HepG2 (cell line): Measurements from ENCODE around the gene LRRC4C. TPM values are rescaled to one million over a fixed set of nuclear protein-coding genes. Genes with fewer than 3 reads are reported as not detected.

ENCODE experiments used
- ATAC-seq: fragments of 200-7000 bp; cut with Tn5 transposase; 3 replicates; pipeline ENCODE4 v1.9.1; 2020; ENCODE audit warnings: mild to moderate bottlenecking, moderate library complexity
- BruUV-seq: library from RNA; stranded (reverse); fragments of 400-500 nt; replicated peaks from 2 replicates; lab custom pipeline; 2021; lab: Mats Ljungman, UMichigan
- CTCF ChIA-PET: fragments of 300-600 bp; formaldehyde crosslinking; extraction: SDS; loops from one replicate; lab custom pipeline; 2021; ENCODE audit warnings: low total read pairs, inconsistent platforms, low intra/inter-chr PET ratio; lab: Yijun Ruan, JAX
- POLR2A ChIA-PET: fragments of 350-600 bp; sonication (Branson Sonifier 250); formaldehyde crosslinking; loops from one replicate; lab custom pipeline; 2020; ENCODE audit warnings: antibody characterized with exemption, inconsistent platforms; lab: Yijun Ruan, JAX
- DNase-seq: peaks from one replicate; pipeline ENCODE4 v3.0.0-alpha.2; 2015; ENCODE audit warnings: low spot score
- FAIRE-seq: peaks from 3 replicates; lab custom pipeline; 2011; peaks lifted over from hg19 to GRCh38; lab: Jason Lieb, UNC
- H2AFZ ChIP-seq: one replicate; pipeline ENCODE4 v1.6.1; 2011; ENCODE audit warnings: low read length, inconsistent platforms
- H3K27ac ChIP-seq: fragments of 300-600 bp; 3 replicates; pipeline ENCODE4 v1.8.0; 2011; ENCODE audit warnings: mixed run types, mild to moderate bottlenecking, mixed read lengths, low read length, inconsistent platforms; ENCODE audit not compliant: insufficient read depth; ENCODE audit errors: extremely low read length
- H3K27me3 ChIP-seq, 2 experiments: fragments of 200-600 bp in 1 of 2; 2 replicates in 1 of 2; 3 replicates in 1 of 2; pipeline versions ENCODE4 v1.6.0 to v1.8.0; 2011; ENCODE audit warnings: low read length in 2 of 2, mild to moderate bottlenecking in 2 of 2, moderate library complexity in 2 of 2, inconsistent platforms in 1 of 2; ENCODE audit not compliant: insufficient read depth in 2 of 2, control insufficient read depth in 1 of 2
- H3K36me3 ChIP-seq, 2 experiments: fragments of 200-600 bp in 1 of 2; replicated peaks in 1 of 2; 2 replicates in 1 of 2; 3 replicates in 1 of 2; pipeline versions ENCODE4 v1.5.1 to v1.8.0; 2011; ENCODE audit warnings: low read length in 2 of 2, inconsistent platforms in 1 of 2; ENCODE audit not compliant: insufficient read depth in 2 of 2, control insufficient read depth in 1 of 2
- H3K4me1 ChIP-seq: 2 replicates; pipeline ENCODE4 v1.5.1; 2012; ENCODE audit warnings: low read length, inconsistent platforms; ENCODE audit not compliant: insufficient read depth
- H3K4me2 ChIP-seq: 2 replicates; pipeline ENCODE4 v1.6.0; 2011; ENCODE audit warnings: low read depth, low read length, inconsistent platforms
- H3K4me3 ChIP-seq, 3 experiments: fragments of 200-600 bp in 1 of 3; sonication (generic), shearing (Covaris generic) in 1 of 3; replicated peaks in 1 of 3; 2 replicates each; pipeline ENCODE4 v1.5.1; 2011 to 2016; ENCODE audit warnings: low read length in 3 of 3, inconsistent platforms in 2 of 3, low read depth in 2 of 3, mild to moderate bottlenecking in 2 of 3, control low read depth in 1 of 3, mixed read lengths in 1 of 3; ENCODE audit not compliant: insufficient read depth in 1 of 3
- H3K79me2 ChIP-seq: one replicate; pipeline ENCODE4 v1.6.1; 2011; ENCODE audit warnings: low read length, inconsistent platforms; ENCODE audit not compliant: insufficient read depth
- H3K9ac ChIP-seq: 2 replicates; pipeline ENCODE4 v1.6.0; 2011; ENCODE audit warnings: mild to moderate bottlenecking, low read depth, low read length, inconsistent platforms; ENCODE audit not compliant: insufficient read depth
- H3K9me3 ChIP-seq: 2 replicates; pipeline ENCODE4 v1.5.1; 2012; ENCODE audit warnings: mild to moderate bottlenecking, low read length
- H4K20me1 ChIP-seq: 2 replicates; pipeline ENCODE4 v1.6.0; 2011; ENCODE audit warnings: inconsistent platforms, mild to moderate bottlenecking, low read length, moderate library complexity; ENCODE audit not compliant: insufficient read depth
- ATM ChIP-seq: fragments of 450-650 bp; IDR thresholded peaks from 2 replicates; pipeline ENCODE4 v1.7.1; 2017; ENCODE audit warnings: mild to moderate bottlenecking, borderline replicate concordance
- TRIM24 ChIP-seq: sonication (generic); formaldehyde crosslinking; IDR thresholded peaks from 2 replicates; pipeline ENCODE4 v1.8.0; 2022; ENCODE audit warnings: mild to moderate bottlenecking, missing genetic modification reagents
- ZHX2 ChIP-seq, 2 experiments: sonication (generic) in 1 of 2; formaldehyde crosslinking in 1 of 2; IDR thresholded peaks; 2 replicates each; pipeline versions ENCODE4 v1.6.1 to v1.9.0; 2014 to 2022; ENCODE audit warnings: antibody characterized with exemption in 1 of 2, borderline replicate concordance in 1 of 2, inconsistent platforms in 1 of 2, low read depth in 1 of 2, missing genetic modification reagents in 1 of 2
- ZNF557 ChIP-seq: sonication (generic); formaldehyde crosslinking; IDR thresholded peaks from 2 replicates; pipeline ENCODE4 v1.4.0; 2020; ENCODE audit warnings: missing genetic modification reagents
- WGBS: methylation state at CpG from one replicate; pipeline ENCODE4 v1.1.6; 2017; ENCODE audit warnings: low lambda C conversion rate; 5-methylcytosine and 5-hydroxymethylcytosine counted together
- in situ Hi-C: cut with HindIII; loops from 2 replicates; pipeline ENCODE4 v1.10.0; 2017; ENCODE audit warnings: low pct_unique_long_range_greater_than_20kb; ENCODE audit not compliant: extremely low pct_ligation_motif_present
- intact Hi-C: fragments of 100-400 bp; cut with micrococcal nuclease; formaldehyde crosslinking; loops from one replicate; pipeline ENCODE4 v1.10.0; 2022; ENCODE audit not compliant: unreplicated experiment
- polyA plus RNA-seq, 8 experiments: library from polyadenylated mRNA; depleted of rRNA in 3 of 8; stranded (reverse) in 7 of 8; unstranded in 1 of 8; fragments of >200 nt; fragmentation: Illumina TruSeq in 4 of 8; extraction: Trizol in 4 of 8; gene quantifications; 2 replicates each; pipeline versions ENCODE4 v1.2.1 to v1.2.3, GENCODE V29; 2011 to 2016; ENCODE audit warnings: low read depth in 4 of 8, missing spikeins in 1 of 8, mixed read lengths in 1 of 8; ENCODE audit not compliant: insufficient read depth in 1 of 8
- total RNA-seq, 5 experiments: library from RNA; depleted of rRNA; stranded (reverse); fragments of >200 nt; fragmentation: Illumina TruSeq; extraction: Trizol; gene quantifications; 2 replicates each; pipeline ENCODE4 v1.2.3, GENCODE V29; 2016; ENCODE audit warnings: low read depth in 1 of 5
- TF ChIP-seq, protein P1 (sequence below): sonication (generic); formaldehyde crosslinking; IDR thresholded peaks from 2 replicates; pipeline ENCODE4 v1.4.0; 2020; ENCODE audit warnings: missing genetic modification reagents

Gene LRRC4C
- total and polyA plus RNA-seq, 2 of the 13 experiments (the other 11 are each of a cell fraction or from before 2014, with no cell fraction given): not detected

- BruUV-seq: no TSS peak
- H3K36me3 ChIP-seq: no peaks in the 10 kb centered on the region
Measured at GRCh38 chr11:41306431-41306830, 153.0 kb downstream of the LRRC4C start.

More at GRCh38 chr11:41306431-41306830, 153.0 kb downstream of the LRRC4C start:
- intact Hi-C loops (no loop called here), in situ Hi-C loops (no loop called here)
- H4K20me1 ChIP-seq: no peaks in the 10 kb centered on the region
- TF ChIP-seq ATM: no peak
- TF ChIP-seq ZHX2 (IDR thresholded peaks at IDR 0.05; ENCODE audit: low read depth): no peak
- no peak for TF ChIP-seq ZHX2 (CRISPR knock-in tag; IDR thresholded peaks at IDR 0.05; ENCODE audit: borderline replicate concordance)
- TF ChIP-seq TRIM24: no peak
- no peak for TF ChIP-seq ZNF557
- TF ChIP-seq, protein P1, sequence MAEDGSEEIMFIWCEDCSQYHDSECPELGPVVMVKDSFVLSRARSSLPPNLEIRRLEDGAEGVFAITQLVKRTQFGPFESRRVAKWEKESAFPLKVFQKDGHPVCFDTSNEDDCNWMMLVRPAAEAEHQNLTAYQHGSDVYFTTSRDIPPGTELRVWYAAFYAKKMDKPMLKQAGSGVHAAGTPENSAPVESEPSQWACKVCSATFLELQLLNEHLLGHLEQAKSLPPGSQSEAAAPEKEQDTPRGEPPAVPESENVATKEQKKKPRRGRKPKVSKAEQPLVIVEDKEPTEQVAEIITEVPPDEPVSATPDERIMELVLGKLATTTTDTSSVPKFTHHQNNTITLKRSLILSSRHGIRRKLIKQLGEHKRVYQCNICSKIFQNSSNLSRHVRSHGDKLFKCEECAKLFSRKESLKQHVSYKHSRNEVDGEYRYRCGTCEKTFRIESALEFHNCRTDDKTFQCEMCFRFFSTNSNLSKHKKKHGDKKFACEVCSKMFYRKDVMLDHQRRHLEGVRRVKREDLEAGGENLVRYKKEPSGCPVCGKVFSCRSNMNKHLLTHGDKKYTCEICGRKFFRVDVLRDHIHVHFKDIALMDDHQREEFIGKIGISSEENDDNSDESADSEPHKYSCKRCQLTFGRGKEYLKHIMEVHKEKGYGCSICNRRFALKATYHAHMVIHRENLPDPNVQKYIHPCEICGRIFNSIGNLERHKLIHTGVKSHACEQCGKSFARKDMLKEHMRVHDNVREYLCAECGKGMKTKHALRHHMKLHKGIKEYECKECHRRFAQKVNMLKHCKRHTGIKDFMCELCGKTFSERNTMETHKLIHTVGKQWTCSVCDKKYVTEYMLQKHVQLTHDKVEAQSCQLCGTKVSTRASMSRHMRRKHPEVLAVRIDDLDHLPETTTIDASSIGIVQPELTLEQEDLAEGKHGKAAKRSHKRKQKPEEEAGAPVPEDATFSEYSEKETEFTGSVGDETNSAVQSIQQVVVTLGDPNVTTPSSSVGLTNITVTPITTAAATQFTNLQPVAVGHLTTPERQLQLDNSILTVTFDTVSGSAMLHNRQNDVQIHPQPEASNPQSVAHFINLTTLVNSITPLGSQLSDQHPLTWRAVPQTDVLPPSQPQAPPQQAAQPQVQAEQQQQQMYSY (CRISPR knock-in tag): no peak
- no peaks in the 10 kb centered on the region for H3K9me3 ChIP-seq
- WGBS: 33% methylated on average over 3 of the region's 3 CpGs
- H3K27ac ChIP-seq: no peak overlapping the region
- H3K9ac ChIP-seq: no peak overlapping the region
- H3K27me3 ChIP-seq: no peaks in the 10 kb centered on the region
- ATAC-seq: no peak
- H2AFZ ChIP-seq: no peak overlapping the region
- CTCF ChIA-PET: no interaction called here
- H3K4me1 ChIP-seq: no peaks in the 10 kb centered on the region
- no peak overlapping the region for H3K4me3 ChIP-seq
- POLR2A ChIA-PET: no interaction called here
- no peaks in the 10 kb centered on the region for H3K79me2 ChIP-seq
- no peak for DNase-seq
- FAIRE-seq: no peak
- H3K4me2 ChIP-seq: no peak overlapping the region
